ENCODE data around the gene PSMD3. TPM values are rescaled to one million over a fixed set of nuclear protein-coding genes. Genes with fewer than 3 reads are reported as not detected.

PSMD3 gene
- total RNA-seq, 1 experiment from 2014 or later = 174 TPM

- Mint-ChIP-seq H3K4me1 (peaks cover 6 to 10% of the 10 kb centered on the region in 2 experiments), H3K36me3 (ENCODE audit: insufficient read depth in 1 of 3, low read depth in 3 of 3) (no peaks in the 10 kb centered on the region), H3K27me3 (ENCODE audit: low read depth) (peaks cover 38% of the 10 kb centered on the region), H3K27ac (no peak overlapping the region; a peak in 1 of 7 replicates), H3K4me3 (no peak overlapping the region), H3K9me3 (no peaks in the 10 kb centered on the region; a peak in 1 of 5 replicates)
- H3K14ac ChIP-seq (ENCODE audit: insufficient read depth, low read length) = no peak overlapping the region; the same call in 1 of the 2 replicates
- WGBS (ENCODE audit: extremely low coverage, insufficient read length, low lambda C conversion rate) = no CpG with 5 or more reads among the region's 5 CpGs
- H3K9ac ChIP-seq (ENCODE audit: extremely low read depth, insufficient read length, low read length) = no peak overlapping the region
- no peak for DNase-seq
- no peak overlapping the region for H2BK5ac ChIP-seq (ENCODE audit: insufficient read length, low read length)
- H2BK20ac ChIP-seq (ENCODE audit: low read depth, low read length, poor library complexity, severe bottlenecking) = no peak overlapping the region
- no peak overlapping the region for H3T11ph ChIP-seq (ENCODE audit: low read length)
- no peak overlapping the region for H2BK120ac ChIP-seq (ENCODE audit: low read depth, low read length, poor library complexity, severe bottlenecking)
- no peak overlapping the region for H3K4ac ChIP-seq (ENCODE audit: low read depth, low read length)
- no peak overlapping the region for H3K23ac ChIP-seq (ENCODE audit: insufficient read length, low read depth, low read length)
- no peaks in the 10 kb centered on the region for H3K79me1 ChIP-seq (ENCODE audit: insufficient read depth, low read depth, low read length, poor library complexity, severe bottlenecking)
- H4K8ac ChIP-seq (replicated peaks; ENCODE audit: insufficient read length, low read depth, low read length) = no peak overlapping the region
- H3K4me2 ChIP-seq (ENCODE audit: insufficient read depth, insufficient read length, low read length) = no peak overlapping the region
- H3K4me1 ChIP-seq (ENCODE audit: insufficient read depth, low read length) = peaks cover 6% of the 10 kb centered on the region
- H4K91ac ChIP-seq (ENCODE audit: insufficient read length, low read depth, low read length) = no peak overlapping the region
- H2BK15ac ChIP-seq (ENCODE audit: low read depth, low read length) = no peak overlapping the region
- H4K5ac ChIP-seq (ENCODE audit: insufficient read length, low read depth, low read length) = no peak overlapping the region
- no peaks in the 10 kb centered on the region for H4K20me1 ChIP-seq (ENCODE audit: control insufficient read depth, insufficient read depth, insufficient read length)
- TF ChIP-seq CTCF (conservative IDR thresholded peaks at IDR 0.05) = no peak
- no peak overlapping the region for H2BK12ac ChIP-seq (ENCODE audit: insufficient read length, low read depth, low read length)
- no peaks in the 10 kb centered on the region for H3K9me3 ChIP-seq (ENCODE audit: control insufficient read depth, low read depth, low read length)
- H3K23me2 ChIP-seq (ENCODE audit: insufficient read length, low read depth, low read length, poor library complexity, severe bottlenecking) = no peaks in the 10 kb centered on the region
- H3K18ac ChIP-seq (ENCODE audit: insufficient read length, low read depth, low read length) = no peak overlapping the region
- no peaks in the 10 kb centered on the region for H3K27me3 ChIP-seq (ENCODE audit: insufficient read depth, low read length)
- H3K79me2 ChIP-seq (ENCODE audit: insufficient read depth, low read length) = no peaks in the 10 kb centered on the region
- H3K56ac ChIP-seq (ENCODE audit: insufficient read length, low read depth, low read length) = no peak overlapping the region
- no peak overlapping the region for H3K27ac ChIP-seq (ENCODE audit: insufficient read length, low read depth, low read length)
- H2AK5ac ChIP-seq (ENCODE audit: insufficient read length, low read length) = no peak overlapping the region
- no peak overlapping the region for H2AFZ ChIP-seq (ENCODE audit: low read length)
Observed at GRCh38 chr17:39974433-39974832, 6.2 kb upstream of the PSMD3 start.
